BE2C (cell line): Measurements from ENCODE around the gene SERPINA4.

Experiments used
- DNase-seq: peaks from one replicate; pipeline ENCODE4 v3.0.0-alpha.2; 2020
- H3K27me3 ChIP-seq: fragments of 250-450 bp; sonication (Bioruptor Pico); 2 replicates; pipeline ENCODE4 v1.5.1; 2020; ENCODE audit warnings: mild to moderate bottlenecking
- H3K36me3 ChIP-seq: fragments of 250-450 bp; sonication (Bioruptor Pico); 2 replicates; pipeline ENCODE4 v1.5.1; 2020; ENCODE audit warnings: mild to moderate bottlenecking
- H3K4me1 ChIP-seq: fragments of 250-450 bp; sonication (Bioruptor Pico); 2 replicates; pipeline ENCODE4 v1.5.1; 2020
- H3K4me3 ChIP-seq: 2 replicates; pipeline ENCODE4 v1.5.1; 2011; ENCODE audit warnings: low read depth, low read length
- H3K9me3 ChIP-seq: fragments of 250-450 bp; sonication (Bioruptor Pico); 2 replicates; pipeline ENCODE4 v1.5.1; 2020
- TF ChIP-seq, protein P1 (sequence below): IDR thresholded peaks from 2 replicates; pipeline ENCODE4 v1.5.1; 2012; ENCODE audit warnings: mild to moderate bottlenecking, low read depth, low read length

SERPINA4 gene

DNA sequence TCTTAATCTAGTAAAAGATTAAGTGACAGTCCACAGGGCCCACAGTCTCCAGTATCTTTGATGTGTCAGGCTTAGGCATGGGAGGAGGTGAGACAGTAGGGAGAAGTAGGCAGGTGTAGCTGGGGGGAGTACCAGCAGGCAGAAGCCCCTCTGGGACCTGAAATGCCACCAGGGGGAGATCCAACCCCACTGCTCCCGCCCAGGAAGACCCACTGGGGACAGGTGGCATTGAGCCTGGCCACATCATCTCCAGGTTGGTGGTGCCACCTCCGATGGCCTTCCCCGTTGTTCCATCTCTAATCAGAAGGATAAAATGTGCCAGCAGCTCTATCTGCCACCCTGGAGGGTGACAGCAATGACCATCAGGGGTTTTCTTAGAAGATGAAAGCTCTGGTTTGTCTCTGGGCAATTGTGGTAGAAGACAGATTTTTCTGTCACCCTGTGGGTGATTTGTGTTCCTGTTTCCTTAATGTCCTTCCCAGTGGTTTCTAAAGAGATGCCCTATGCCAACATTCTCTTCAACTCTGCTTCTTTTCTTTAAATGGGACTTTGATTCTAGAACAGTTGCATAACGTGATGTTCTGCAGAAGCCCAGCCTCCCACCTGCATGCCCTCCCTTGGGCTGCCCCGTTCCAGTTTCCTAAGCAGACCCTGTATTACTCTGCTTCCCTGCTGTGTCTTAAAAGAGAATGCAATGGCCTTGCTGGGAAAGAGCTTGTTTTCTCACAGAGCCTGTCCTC is 39.7 kb upstream of the SERPINA4 start:
- DNase-seq: no peak
- Histone ChIP-seq H3K4me1 (no peaks in the 10 kb centered on the region), H3K27me3 (no peaks in the 10 kb centered on the region), H3K9me3 (no peaks in the 10 kb centered on the region), H3K4me3 (no peak overlapping the region), H3K36me3 (no peaks in the 10 kb centered on the region)
- TF ChIP-seq, protein P1, sequence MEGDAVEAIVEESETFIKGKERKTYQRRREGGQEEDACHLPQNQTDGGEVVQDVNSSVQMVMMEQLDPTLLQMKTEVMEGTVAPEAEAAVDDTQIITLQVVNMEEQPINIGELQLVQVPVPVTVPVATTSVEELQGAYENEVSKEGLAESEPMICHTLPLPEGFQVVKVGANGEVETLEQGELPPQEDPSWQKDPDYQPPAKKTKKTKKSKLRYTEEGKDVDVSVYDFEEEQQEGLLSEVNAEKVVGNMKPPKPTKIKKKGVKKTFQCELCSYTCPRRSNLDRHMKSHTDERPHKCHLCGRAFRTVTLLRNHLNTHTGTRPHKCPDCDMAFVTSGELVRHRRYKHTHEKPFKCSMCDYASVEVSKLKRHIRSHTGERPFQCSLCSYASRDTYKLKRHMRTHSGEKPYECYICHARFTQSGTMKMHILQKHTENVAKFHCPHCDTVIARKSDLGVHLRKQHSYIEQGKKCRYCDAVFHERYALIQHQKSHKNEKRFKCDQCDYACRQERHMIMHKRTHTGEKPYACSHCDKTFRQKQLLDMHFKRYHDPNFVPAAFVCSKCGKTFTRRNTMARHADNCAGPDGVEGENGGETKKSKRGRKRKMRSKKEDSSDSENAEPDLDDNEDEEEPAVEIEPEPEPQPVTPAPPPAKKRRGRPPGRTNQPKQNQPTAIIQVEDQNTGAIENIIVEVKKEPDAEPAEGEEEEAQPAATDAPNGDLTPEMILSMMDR: no peak

DNA sequence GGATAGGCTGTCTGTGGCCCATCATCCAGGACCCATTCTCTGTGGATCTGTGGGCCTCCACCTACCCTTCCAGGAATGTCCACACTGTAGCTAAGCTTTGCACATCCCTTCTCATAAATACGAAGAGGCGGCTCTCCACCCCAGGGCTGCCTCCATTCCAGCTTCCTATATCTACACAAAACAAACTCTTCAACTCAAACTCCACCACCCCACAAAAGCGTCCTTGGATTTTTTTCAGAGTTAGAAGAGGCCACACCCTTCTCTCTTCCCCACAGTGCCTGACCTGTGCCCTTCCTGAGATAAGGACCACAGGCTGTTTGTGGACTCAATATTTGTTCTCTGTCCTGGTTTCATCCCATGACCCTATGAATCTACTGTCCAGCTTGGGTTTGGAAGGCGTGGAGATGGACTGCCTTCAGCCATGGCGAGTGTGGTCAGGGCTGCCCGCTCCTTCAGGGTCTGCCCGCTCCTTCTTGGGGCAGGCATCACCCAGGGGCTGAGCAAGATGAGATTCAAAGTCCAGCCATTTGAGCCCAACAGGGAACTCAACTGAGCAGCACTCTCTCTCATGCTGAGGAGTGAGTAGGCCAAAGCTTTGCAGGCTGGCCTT is 39.0 kb upstream of the SERPINA4 start:
- DNase-seq: no peak
- Histone ChIP-seq H3K27me3 (no peaks in the 10 kb centered on the region), H3K36me3 (no peaks in the 10 kb centered on the region), H3K4me1 (no peaks in the 10 kb centered on the region), H3K9me3 (no peaks in the 10 kb centered on the region), H3K4me3 (no peak overlapping the region)
- TF ChIP-seq, protein P1: no peak

- no peak for DNase-seq
- Histone ChIP-seq H3K4me1 (no peaks in the 10 kb centered on the region), H3K27me3 (no peaks in the 10 kb centered on the region), H3K9me3 (no peaks in the 10 kb centered on the region), H3K4me3 (no peak overlapping the region), H3K36me3 (no peaks in the 10 kb centered on the region)
- TF ChIP-seq, protein P1: no peak
Observed at GRCh38 chr14:94523265-94523664, 38.0 kb upstream of the SERPINA4 start.

DNA sequence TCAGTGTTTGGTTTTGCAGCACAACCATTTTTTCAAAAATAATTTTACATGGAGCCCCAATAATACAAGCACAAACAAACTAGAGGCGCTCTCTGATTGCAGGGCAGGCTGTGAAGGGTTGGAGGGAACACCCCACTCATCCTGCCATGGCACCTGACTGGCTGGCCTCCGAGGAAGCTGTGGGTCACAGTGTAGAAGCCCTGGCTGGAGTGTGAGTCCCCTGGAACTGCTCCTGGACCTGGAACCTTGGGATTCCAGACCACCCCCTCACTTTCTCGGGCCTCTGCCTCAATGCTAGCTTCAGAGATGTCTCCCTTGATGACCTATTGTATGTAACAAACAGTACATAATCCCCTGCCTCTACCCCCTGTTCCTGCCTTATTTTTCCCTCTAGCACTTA is 37.1 kb upstream of the SERPINA4 start:
- Histone ChIP-seq H3K36me3 (no peaks in the 10 kb centered on the region), H3K27me3 (no peaks in the 10 kb centered on the region), H3K4me1 (no peaks in the 10 kb centered on the region), H3K9me3 (no peaks in the 10 kb centered on the region), H3K4me3 (no peak overlapping the region)
- DNase-seq: no peak
- TF ChIP-seq, protein P1: no peak

- no peak for DNase-seq
- no peaks in the 10 kb centered on the region for H3K4me1 ChIP-seq
- H3K27me3 ChIP-seq: no peaks in the 10 kb centered on the region
- no peak overlapping the region for H3K4me3 ChIP-seq
- no peaks in the 10 kb centered on the region for H3K36me3 ChIP-seq
- TF ChIP-seq, protein P1: no peak
- H3K9me3 ChIP-seq: no peaks in the 10 kb centered on the region
Observed at GRCh38 chr14:94531187-94531586, 30.1 kb upstream of the SERPINA4 start.

GRCh38 chr14:94532447-94532846 is 28.8 kb upstream of the SERPINA4 start:
- H3K9me3 ChIP-seq: no peaks in the 10 kb centered on the region
- H3K27me3 ChIP-seq: no peaks in the 10 kb centered on the region
- H3K4me1 ChIP-seq: no peaks in the 10 kb centered on the region
- no peak overlapping the region for H3K4me3 ChIP-seq
- no peak for DNase-seq
- TF ChIP-seq, protein P1: no peak
- no peaks in the 10 kb centered on the region for H3K36me3 ChIP-seq
